Neuronal stem cell (in vitro differentiated cells): ENCODE data around the gene NPSR1.
"Not testable (repeated sequence)": the region's sequence is repeated elsewhere in the genome, so short reads cannot be mapped to it uniquely, and the experiment has no call there.

Source experiments
- DNase-seq: peaks from one replicate; pipeline ENCODE4 v3.0.0-alpha.2; 2013; ENCODE audit warnings: low spot score
- H2AFZ ChIP-seq: one replicate; pipeline ENCODE4 v1.6.1; 2013; ENCODE audit warnings: mild to moderate bottlenecking, low read length, inconsistent platforms
- H2AK5ac ChIP-seq: 2 replicates; pipeline ENCODE4 v1.6.1; 2013; ENCODE audit warnings: low read depth, mild to moderate bottlenecking, inconsistent platforms, low read length, moderate library complexity, mixed read lengths
- H2BK120ac ChIP-seq: 2 replicates; pipeline ENCODE4 v1.6.1; 2013; ENCODE audit warnings: low read depth, mild to moderate bottlenecking, inconsistent platforms, low read length, moderate library complexity, mixed read lengths
- H2BK12ac ChIP-seq: one replicate; pipeline ENCODE4 v1.6.1; 2013; ENCODE audit warnings: low read length, inconsistent platforms
- H2BK15ac ChIP-seq: 2 replicates; pipeline ENCODE4 v1.6.1; 2013; ENCODE audit warnings: mild to moderate bottlenecking, low read length, inconsistent platforms, mixed read lengths
- H2BK5ac ChIP-seq: one replicate; pipeline ENCODE4 v1.6.1; 2013; ENCODE audit warnings: inconsistent platforms, mild to moderate bottlenecking, low read length, moderate library complexity
- H3K14ac ChIP-seq: one replicate; pipeline ENCODE4 v1.6.1; 2013; ENCODE audit warnings: low read length, inconsistent platforms
- H3K18ac ChIP-seq: 2 replicates; pipeline ENCODE4 v1.6.1; 2013; ENCODE audit warnings: low read length, inconsistent platforms
- H3K23ac ChIP-seq: 2 replicates; pipeline ENCODE4 v1.6.1; 2013; ENCODE audit warnings: low read depth, mild to moderate bottlenecking, mixed read lengths, low read length, inconsistent platforms; ENCODE audit not compliant: poor library complexity
- H3K27ac ChIP-seq: replicated peaks from 3 replicates; pipeline ENCODE4 v1.5.1; 2013; ENCODE audit warnings: low read length, inconsistent platforms
- H3K27me3 ChIP-seq, 3 experiments: 2 replicates each; pipeline ENCODE4 v1.6.1; 2013; ENCODE audit warnings: low read length in 3 of 3, mild to moderate bottlenecking in 2 of 3, inconsistent platforms in 1 of 3, low read depth in 1 of 3, mixed read lengths in 1 of 3, moderate library complexity in 1 of 3; ENCODE audit not compliant: control insufficient read depth in 3 of 3, insufficient read depth in 3 of 3
- H3K36me3 ChIP-seq, 2 donors: replicated peaks in 1 of 2; 2 replicates each; pipeline ENCODE4 v1.6.1; 2013; ENCODE audit warnings: low read length in 2 of 2; ENCODE audit not compliant: control insufficient read depth in 2 of 2, insufficient read depth in 2 of 2
- H3K4ac ChIP-seq: 2 replicates; pipeline ENCODE4 v1.6.1; 2013; ENCODE audit warnings: inconsistent platforms, mild to moderate bottlenecking, low read length, moderate library complexity
- H3K4me1 ChIP-seq, 2 donors: 1 replicate in 1 of 2; 2 replicates in 1 of 2; pipeline ENCODE4 v1.6.1; 2013; ENCODE audit warnings: low read length in 2 of 2, low read depth in 1 of 2; ENCODE audit not compliant: control insufficient read depth in 2 of 2, insufficient read depth in 1 of 2
- H3K4me2 ChIP-seq: one replicate; pipeline ENCODE4 v1.6.1; 2013; ENCODE audit warnings: mild to moderate bottlenecking, low read length, inconsistent platforms; ENCODE audit not compliant: insufficient read depth, poor library complexity, severe bottlenecking
- H3K4me3 ChIP-seq, 2 donors: 2 replicates each; pipeline ENCODE4 v1.5.1; 2013; ENCODE audit warnings: low read length in 2 of 2, mild to moderate bottlenecking in 2 of 2, inconsistent platforms in 1 of 2, moderate library complexity in 1 of 2
- H3K79me1 ChIP-seq: one replicate; pipeline ENCODE4 v1.6.1; 2013; ENCODE audit warnings: low read depth, mild to moderate bottlenecking, inconsistent platforms, low read length, moderate library complexity
- H3K9ac ChIP-seq: one replicate; pipeline ENCODE4 v1.6.1; 2013; ENCODE audit warnings: mild to moderate bottlenecking, low read depth, low read length, inconsistent platforms; ENCODE audit not compliant: poor library complexity
- H3K9me3 ChIP-seq, 2 donors: replicated peaks in 1 of 2; 2 replicates each; pipeline versions ENCODE3 to v1.6.1; 2013; ENCODE audit warnings: low read length in 2 of 2, mild to moderate bottlenecking in 2 of 2, inconsistent platforms in 1 of 2, low read depth in 1 of 2, mixed read lengths in 1 of 2, moderate library complexity in 1 of 2; ENCODE audit not compliant: control insufficient read depth in 2 of 2, insufficient read depth in 1 of 2
- H4K8ac ChIP-seq: one replicate; pipeline ENCODE4 v1.6.1; 2013; ENCODE audit warnings: low read depth, mild to moderate bottlenecking, inconsistent platforms, low read length, moderate library complexity
- H4K91ac ChIP-seq: one replicate; pipeline ENCODE4 v1.6.1; 2013; ENCODE audit warnings: low read length, low read depth, mild to moderate bottlenecking, inconsistent platforms; ENCODE audit not compliant: poor library complexity
- WGBS, 2 donors: extraction: QIAGEN DNeasy Blood & Tissue Kit; methylation state at CpG; one replicate each; pipeline ENCODE4 v1.1.7; 2013; ENCODE audit warnings: missing lambda C conversion rate in 2 of 2, mixed read lengths in 1 of 2; ENCODE audit not compliant: insufficient read length in 2 of 2, insufficient replicate concordance in 1 of 2; ENCODE audit errors: extremely low coverage in 2 of 2; 5-methylcytosine and 5-hydroxymethylcytosine counted together

The NPSR1 gene

DNA sequence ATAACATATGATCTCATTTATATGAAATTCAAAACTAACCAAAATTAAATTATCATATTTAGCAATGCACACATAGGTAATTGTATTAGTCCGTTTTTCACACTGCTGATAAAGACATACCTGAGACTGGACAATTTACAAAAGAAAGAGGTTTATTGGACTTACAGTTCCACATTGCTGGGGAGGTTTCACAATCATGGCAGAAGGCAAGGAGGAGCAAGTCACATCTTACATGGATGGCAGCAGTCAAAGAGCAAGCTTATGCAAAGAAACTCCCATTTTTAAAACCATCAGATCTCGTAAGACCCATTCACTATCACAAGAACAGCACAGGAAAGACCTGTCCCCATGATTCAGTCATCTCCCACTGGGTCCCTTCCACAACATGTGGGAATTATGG, 200.4 kb downstream of the NPSR1 start:
- not testable (repeated sequence) for H4K8ac ChIP-seq, H3K18ac ChIP-seq, H2BK15ac ChIP-seq, H3K4me3 ChIP-seq, H2BK12ac ChIP-seq, H2AFZ ChIP-seq, H3K9ac ChIP-seq, H3K27ac ChIP-seq, H3K4me1 ChIP-seq, H2AK5ac ChIP-seq, H3K4me2 ChIP-seq, DNase-seq, H3K23ac ChIP-seq, H3K79me1 ChIP-seq, H3K4ac ChIP-seq, H3K14ac ChIP-seq, H4K91ac ChIP-seq, H3K27me3 ChIP-seq, H2BK120ac ChIP-seq, H2BK5ac ChIP-seq, H3K36me3 ChIP-seq, H3K9me3 ChIP-seq
- no CpG with 5 or more reads among the region's 2 CpGs for WGBS, 2 donors

- not testable (repeated sequence) for H3K23ac ChIP-seq, H3K4me3 ChIP-seq, H3K79me1 ChIP-seq, H2BK12ac ChIP-seq, H2BK120ac ChIP-seq, H3K4ac ChIP-seq, H2AK5ac ChIP-seq, H2BK15ac ChIP-seq, H3K27me3 ChIP-seq, H4K91ac ChIP-seq, H3K27ac ChIP-seq, H3K36me3 ChIP-seq, H4K8ac ChIP-seq, H2BK5ac ChIP-seq, H3K4me2 ChIP-seq, H3K9me3 ChIP-seq, H3K9ac ChIP-seq, H3K4me1 ChIP-seq, H3K18ac ChIP-seq, H3K14ac ChIP-seq, DNase-seq, H2AFZ ChIP-seq
- WGBS, 2 donors: no CpG with 5 or more reads among the region's 1 CpG
Measured at GRCh38 chr7:34859281-34859680, 201.3 kb downstream of the NPSR1 start.

- not testable (repeated sequence) for H3K27ac ChIP-seq, H2AK5ac ChIP-seq, H2BK15ac ChIP-seq, H4K8ac ChIP-seq, H3K27me3 ChIP-seq, H3K4me2 ChIP-seq, H2BK5ac ChIP-seq, H3K18ac ChIP-seq, H3K79me1 ChIP-seq, DNase-seq, H4K91ac ChIP-seq, H3K4me3 ChIP-seq, H2AFZ ChIP-seq, H3K4me1 ChIP-seq, H3K4ac ChIP-seq, H3K14ac ChIP-seq, H3K9me3 ChIP-seq, H2BK120ac ChIP-seq, H3K36me3 ChIP-seq, H3K23ac ChIP-seq, H2BK12ac ChIP-seq, H3K9ac ChIP-seq
- WGBS, 2 donors: no CpG with 5 or more reads among the region's 5 CpGs
Measured at GRCh38 chr7:34866222-34866621, 208.2 kb downstream of the NPSR1 start.

- DNase-seq, H2AK5ac ChIP-seq, H3K4me2 ChIP-seq, H3K4ac ChIP-seq, H2BK120ac ChIP-seq, H3K9ac ChIP-seq, H4K8ac ChIP-seq, H3K79me1 ChIP-seq, H3K23ac ChIP-seq, H4K91ac ChIP-seq, H2BK5ac ChIP-seq, H3K18ac ChIP-seq, H2BK15ac ChIP-seq, H3K27ac ChIP-seq, H2AFZ ChIP-seq, H2BK12ac ChIP-seq, H3K4me1 ChIP-seq, H3K14ac ChIP-seq, H3K36me3 ChIP-seq, H3K27me3 ChIP-seq, H3K9me3 ChIP-seq, H3K4me3 ChIP-seq: not testable (repeated sequence)
- no CpG with 5 or more reads among the region's 3 CpGs for WGBS, 2 donors
Measured at GRCh38 chr7:34867341-34867740, 209.3 kb downstream of the NPSR1 start.
